SK-N-SH treated with all-trans-retinoic acid at 6 μM for 48 hours (cell line): ENCODE data around the gene TXNDC16.

Source experiments
- ATAC-seq: fragments of 200-7000 bp; cut with Tn5 transposase; 3 replicates; pipeline ENCODE4 v1.9.1; 2020; ENCODE audit warnings: mild to moderate bottlenecking, moderate library complexity
- ARNTL ChIP-seq: fragments of 450-650 bp; formaldehyde crosslinking; IDR thresholded peaks from 2 replicates; pipeline ENCODE4 v1.5.0; 2020; ENCODE audit warnings: low read depth, mild to moderate bottlenecking, moderate library complexity, borderline replicate concordance
- BACH2 ChIP-seq: fragments of 250-450 bp; sonication (Bioruptor Pico); IDR thresholded peaks from 2 replicates; pipeline ENCODE4 v1.9.0; 2021; ENCODE audit warnings: mild to moderate bottlenecking, borderline replicate concordance
- CSDC2 ChIP-seq: fragments of 250-450 bp; sonication (Bioruptor Pico); IDR thresholded peaks from 2 replicates; pipeline ENCODE4 v1.5.0; 2020; ENCODE audit warnings: mild to moderate bottlenecking, moderate library complexity
- ESRRG ChIP-seq: fragments of 250-450 bp; sonication (Bioruptor Pico); IDR thresholded peaks from 2 replicates; pipeline ENCODE4 v1.6.1; 2021; ENCODE audit warnings: mild to moderate bottlenecking
- ISL1 ChIP-seq: fragments of 250-450 bp; sonication (Bioruptor Pico); IDR thresholded peaks from 2 replicates; pipeline ENCODE4 v2.1.2; 2022; ENCODE audit warnings: mild to moderate bottlenecking, moderate library complexity
- OSR1 ChIP-seq: fragments of 250-450 bp; sonication (Bioruptor Pico); IDR thresholded peaks from 2 replicates; pipeline ENCODE4 v1.8.0; 2022; ENCODE audit warnings: moderate library complexity, mild to moderate bottlenecking, inconsistent platforms
- PPARA ChIP-seq: fragments of 250-450 bp; sonication (Bioruptor Pico); IDR thresholded peaks from 2 replicates; pipeline ENCODE4 v1.5.0; 2020; ENCODE audit warnings: mild to moderate bottlenecking, borderline replicate concordance
- RARB ChIP-seq: fragments of 250-450 bp; sonication (Bioruptor Pico); IDR thresholded peaks from 2 replicates; pipeline ENCODE4 v1.8.0; 2021; ENCODE audit warnings: mild to moderate bottlenecking, moderate library complexity
- SNAI2 ChIP-seq: fragments of 250-450 bp; sonication (Bioruptor Pico); IDR thresholded peaks from 2 replicates; pipeline ENCODE4 v1.5.0; 2020; ENCODE audit warnings: mild to moderate bottlenecking, moderate library complexity
- TCF4 ChIP-seq: fragments of 250-450 bp; sonication (Bioruptor Pico); IDR thresholded peaks from 2 replicates; pipeline ENCODE4 v1.8.0; 2021; ENCODE audit warnings: mild to moderate bottlenecking, moderate library complexity, borderline replicate concordance
- TOX ChIP-seq: fragments of 250-450 bp; sonication (Bioruptor Pico); IDR thresholded peaks from 2 replicates; pipeline ENCODE4 v1.8.0; 2021; ENCODE audit warnings: mild to moderate bottlenecking, moderate library complexity, borderline replicate concordance
- ZC3H10 ChIP-seq: fragments of 250-450 bp; sonication (Bioruptor Pico); IDR thresholded peaks from 2 replicates; pipeline ENCODE4 v1.5.1; 2021; ENCODE audit warnings: mild to moderate bottlenecking, moderate library complexity
- ZFP30 ChIP-seq: fragments of 450-650 bp; formaldehyde crosslinking; IDR thresholded peaks from 2 replicates; pipeline ENCODE4 v1.5.0; 2022; ENCODE audit warnings: mild to moderate bottlenecking, moderate library complexity
- ZNF565 ChIP-seq: fragments of 450-650 bp; formaldehyde crosslinking; conservative IDR thresholded peaks from 2 replicates; pipeline ENCODE4 v1.5.0; 2020; ENCODE audit warnings: low read depth, mild to moderate bottlenecking, moderate library complexity
- ZNF70 ChIP-seq: fragments of 450-650 bp; formaldehyde crosslinking; IDR thresholded peaks from 2 replicates; pipeline ENCODE4 v1.5.0; 2020; ENCODE audit warnings: mild to moderate bottlenecking, moderate library complexity
- ZNF8 ChIP-seq: fragments of 450-650 bp; formaldehyde crosslinking; IDR thresholded peaks from 2 replicates; pipeline ENCODE4 v1.5.0; 2020; ENCODE audit warnings: mild to moderate bottlenecking, moderate library complexity
- TF ChIP-seq, protein P1 (sequence below): fragments of 250-450 bp; sonication (Bioruptor Pico); IDR thresholded peaks from 2 replicates; pipeline ENCODE4 v1.8.0; 2020; ENCODE audit warnings: mild to moderate bottlenecking, moderate library complexity, borderline replicate concordance
- TF ChIP-seq, protein P2 (sequence below): fragments of 250-450 bp; sonication (Bioruptor Pico); IDR thresholded peaks from 2 replicates; pipeline ENCODE4 v1.5.1; 2021; ENCODE audit warnings: mild to moderate bottlenecking, moderate library complexity
- TF ChIP-seq, protein P3 (sequence below): fragments of 250-450 bp; sonication (Bioruptor Pico); IDR thresholded peaks from 2 replicates; pipeline ENCODE4 v1.5.0; 2020; ENCODE audit warnings: mild to moderate bottlenecking, moderate library complexity

The TXNDC16 gene

DNA sequence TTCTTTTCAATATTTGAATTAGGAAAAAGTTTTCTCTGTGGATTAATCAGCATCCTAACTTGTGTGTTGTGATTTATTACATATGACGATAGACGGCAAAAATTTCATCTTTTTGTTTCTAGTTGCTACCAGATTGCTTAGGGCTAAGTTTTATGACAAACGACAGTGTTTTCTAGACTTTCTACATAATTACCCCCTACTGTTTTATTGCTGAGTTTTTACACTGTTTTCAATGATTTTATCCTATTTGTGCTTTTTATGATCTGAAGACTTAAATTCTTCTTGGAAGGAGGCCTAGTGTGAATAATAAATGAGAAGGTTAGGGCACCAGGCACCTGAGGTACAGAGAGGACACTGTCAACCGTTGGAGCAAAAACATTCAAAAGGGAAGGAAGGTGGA lies 88.1 kb downstream of the TXNDC16 start (continued):
- TF ChIP-seq, protein P1, sequence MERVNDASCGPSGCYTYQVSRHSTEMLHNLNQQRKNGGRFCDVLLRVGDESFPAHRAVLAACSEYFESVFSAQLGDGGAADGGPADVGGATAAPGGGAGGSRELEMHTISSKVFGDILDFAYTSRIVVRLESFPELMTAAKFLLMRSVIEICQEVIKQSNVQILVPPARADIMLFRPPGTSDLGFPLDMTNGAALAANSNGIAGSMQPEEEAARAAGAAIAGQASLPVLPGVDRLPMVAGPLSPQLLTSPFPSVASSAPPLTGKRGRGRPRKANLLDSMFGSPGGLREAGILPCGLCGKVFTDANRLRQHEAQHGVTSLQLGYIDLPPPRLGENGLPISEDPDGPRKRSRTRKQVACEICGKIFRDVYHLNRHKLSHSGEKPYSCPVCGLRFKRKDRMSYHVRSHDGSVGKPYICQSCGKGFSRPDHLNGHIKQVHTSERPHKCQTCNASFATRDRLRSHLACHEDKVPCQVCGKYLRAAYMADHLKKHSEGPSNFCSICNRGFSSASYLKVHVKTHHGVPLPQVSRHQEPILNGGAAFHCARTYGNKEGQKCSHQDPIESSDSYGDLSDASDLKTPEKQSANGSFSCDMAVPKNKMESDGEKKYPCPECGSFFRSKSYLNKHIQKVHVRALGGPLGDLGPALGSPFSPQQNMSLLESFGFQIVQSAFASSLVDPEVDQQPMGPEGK: no peak
- TF ChIP-seq ZNF565 (CRISPR knock-in tag) (no peak), ISL1 (no peak), BACH2 (CRISPR knock-in tag) (no peak), ZC3H10 (no peak)
- TF ChIP-seq, protein P2, sequence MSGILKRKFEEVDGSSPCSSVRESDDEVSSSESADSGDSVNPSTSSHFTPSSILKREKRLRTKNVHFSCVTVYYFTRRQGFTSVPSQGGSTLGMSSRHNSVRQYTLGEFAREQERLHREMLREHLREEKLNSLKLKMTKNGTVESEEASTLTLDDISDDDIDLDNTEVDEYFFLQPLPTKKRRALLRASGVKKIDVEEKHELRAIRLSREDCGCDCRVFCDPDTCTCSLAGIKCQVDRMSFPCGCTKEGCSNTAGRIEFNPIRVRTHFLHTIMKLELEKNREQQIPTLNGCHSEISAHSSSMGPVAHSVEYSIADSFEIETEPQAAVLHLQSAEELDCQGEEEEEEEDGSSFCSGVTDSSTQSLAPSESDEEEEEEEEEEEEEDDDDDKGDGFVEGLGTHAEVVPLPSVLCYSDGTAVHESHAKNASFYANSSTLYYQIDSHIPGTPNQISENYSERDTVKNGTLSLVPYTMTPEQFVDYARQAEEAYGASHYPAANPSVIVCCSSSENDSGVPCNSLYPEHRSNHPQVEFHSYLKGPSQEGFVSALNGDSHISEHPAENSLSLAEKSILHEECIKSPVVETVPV (CRISPR knock-in tag): no peak

DNA sequence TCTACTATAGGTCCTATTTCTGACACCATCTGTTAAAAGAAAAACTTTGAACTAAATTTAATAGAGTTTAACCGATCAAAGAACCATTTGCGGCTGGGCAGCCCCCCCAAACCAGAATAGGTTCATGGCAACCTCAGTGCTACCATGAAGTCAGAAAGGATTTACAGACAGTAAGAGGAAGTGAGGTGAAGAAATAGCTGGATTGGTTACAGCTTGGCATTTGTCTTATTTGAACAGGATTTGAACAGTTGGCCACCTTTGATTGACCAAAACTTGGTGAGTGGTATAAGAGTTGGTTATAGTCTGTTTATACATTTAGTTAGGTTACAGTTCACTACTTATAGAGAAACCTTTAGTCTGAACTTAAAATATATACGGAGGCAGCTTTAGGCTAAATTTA lies 88.9 kb downstream of the TXNDC16 start:
- no peak for ATAC-seq
- TF ChIP-seq ZNF565 (CRISPR knock-in tag): no peak

DNA sequence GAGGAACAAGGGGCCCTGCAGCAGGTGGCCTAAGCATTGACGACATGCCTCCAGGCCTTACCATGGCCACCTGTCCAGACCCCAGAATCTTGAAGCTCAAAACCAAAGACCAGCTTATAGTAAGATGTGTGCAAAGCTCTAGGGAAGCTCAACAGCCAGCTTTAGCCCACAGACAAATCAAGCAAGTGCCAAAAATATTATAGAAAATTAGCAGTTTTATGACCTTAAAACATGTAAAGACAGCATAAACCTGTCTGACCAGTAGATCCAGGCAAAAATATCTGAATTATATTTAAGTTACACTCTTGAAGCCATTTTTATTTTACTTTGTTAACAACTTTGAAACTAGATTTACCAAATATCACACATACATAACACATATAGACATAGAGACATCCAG lies 90.6 kb downstream of the TXNDC16 start:
- no peak for ATAC-seq
- TF ChIP-seq ZNF8 (CRISPR knock-in tag): no peak
- TF ChIP-seq SNAI2 (CRISPR knock-in tag): no peak
- TF ChIP-seq, protein P1: no peak
- no peak for TF ChIP-seq PPARA (CRISPR knock-in tag)

DNA sequence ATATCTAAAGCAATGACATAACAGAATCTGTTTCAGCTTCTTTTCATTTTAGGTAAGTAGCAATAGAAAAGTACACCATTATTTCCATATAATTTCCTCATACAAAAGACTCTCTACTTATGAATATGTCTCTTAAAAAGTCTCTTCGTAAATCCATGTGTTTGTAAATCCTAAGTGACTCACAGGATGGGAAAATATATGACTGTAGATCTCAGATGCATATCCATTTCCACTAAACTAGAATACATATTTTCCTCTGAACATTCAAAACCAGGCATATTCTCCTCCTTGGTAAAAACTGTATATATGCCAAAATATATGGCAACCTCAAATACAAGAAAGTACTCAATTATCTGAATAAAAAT lies 93.6 kb downstream of the TXNDC16 start:
- no peak for TF ChIP-seq TOX (CRISPR knock-in tag)
- TF ChIP-seq ZNF70 (CRISPR knock-in tag): no peak
- no peak for TF ChIP-seq PPARA (CRISPR knock-in tag)
- no peak for TF ChIP-seq RARB
- no peak for TF ChIP-seq TCF4 (CRISPR knock-in tag)
- no peak for TF ChIP-seq ARNTL (CRISPR knock-in tag)
- no peak for TF ChIP-seq OSR1
- TF ChIP-seq, protein P2 (CRISPR knock-in tag): no peak
- TF ChIP-seq, protein P3, sequence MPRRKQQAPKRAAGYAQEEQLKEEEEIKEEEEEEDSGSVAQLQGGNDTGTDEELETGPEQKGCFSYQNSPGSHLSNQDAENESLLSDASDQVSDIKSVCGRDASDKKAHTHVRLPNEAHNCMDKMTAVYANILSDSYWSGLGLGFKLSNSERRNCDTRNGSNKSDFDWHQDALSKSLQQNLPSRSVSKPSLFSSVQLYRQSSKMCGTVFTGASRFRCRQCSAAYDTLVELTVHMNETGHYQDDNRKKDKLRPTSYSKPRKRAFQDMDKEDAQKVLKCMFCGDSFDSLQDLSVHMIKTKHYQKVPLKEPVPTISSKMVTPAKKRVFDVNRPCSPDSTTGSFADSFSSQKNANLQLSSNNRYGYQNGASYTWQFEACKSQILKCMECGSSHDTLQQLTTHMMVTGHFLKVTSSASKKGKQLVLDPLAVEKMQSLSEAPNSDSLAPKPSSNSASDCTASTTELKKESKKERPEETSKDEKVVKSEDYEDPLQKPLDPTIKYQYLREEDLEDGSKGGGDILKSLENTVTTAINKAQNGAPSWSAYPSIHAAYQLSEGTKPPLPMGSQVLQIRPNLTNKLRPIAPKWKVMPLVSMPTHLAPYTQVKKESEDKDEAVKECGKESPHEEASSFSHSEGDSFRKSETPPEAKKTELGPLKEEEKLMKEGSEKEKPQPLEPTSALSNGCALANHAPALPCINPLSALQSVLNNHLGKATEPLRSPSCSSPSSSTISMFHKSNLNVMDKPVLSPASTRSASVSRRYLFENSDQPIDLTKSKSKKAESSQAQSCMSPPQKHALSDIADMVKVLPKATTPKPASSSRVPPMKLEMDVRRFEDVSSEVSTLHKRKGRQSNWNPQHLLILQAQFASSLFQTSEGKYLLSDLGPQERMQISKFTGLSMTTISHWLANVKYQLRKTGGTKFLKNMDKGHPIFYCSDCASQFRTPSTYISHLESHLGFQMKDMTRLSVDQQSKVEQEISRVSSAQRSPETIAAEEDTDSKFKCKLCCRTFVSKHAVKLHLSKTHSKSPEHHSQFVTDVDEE (CRISPR knock-in tag): no peak
- TF ChIP-seq CSDC2: no peak
- TF ChIP-seq ZNF8 (CRISPR knock-in tag): no peak
- TF ChIP-seq ISL1: no peak
- no peak for TF ChIP-seq ZFP30 (CRISPR knock-in tag)
- no peak for TF ChIP-seq ESRRG (CRISPR knock-in tag)
- no peak for TF ChIP-seq ZC3H10
- no peak for ATAC-seq
